GM18498 (cell line): ENCODE data around the gene NBPF26.
"Not testable (repeated sequence)": the region's sequence is repeated elsewhere in the genome, so short reads cannot be mapped to it uniquely, and the experiment has no call there.

Experiments
- ATAC-seq: cut with Tn5 transposase; IDR thresholded peaks from one replicate; pipeline ENCODE4 v1.9.1; 2021; ENCODE audit warnings: mild to moderate bottlenecking, moderate library complexity; ENCODE audit not compliant: unreplicated experiment

NBPF26 gene

DNA sequence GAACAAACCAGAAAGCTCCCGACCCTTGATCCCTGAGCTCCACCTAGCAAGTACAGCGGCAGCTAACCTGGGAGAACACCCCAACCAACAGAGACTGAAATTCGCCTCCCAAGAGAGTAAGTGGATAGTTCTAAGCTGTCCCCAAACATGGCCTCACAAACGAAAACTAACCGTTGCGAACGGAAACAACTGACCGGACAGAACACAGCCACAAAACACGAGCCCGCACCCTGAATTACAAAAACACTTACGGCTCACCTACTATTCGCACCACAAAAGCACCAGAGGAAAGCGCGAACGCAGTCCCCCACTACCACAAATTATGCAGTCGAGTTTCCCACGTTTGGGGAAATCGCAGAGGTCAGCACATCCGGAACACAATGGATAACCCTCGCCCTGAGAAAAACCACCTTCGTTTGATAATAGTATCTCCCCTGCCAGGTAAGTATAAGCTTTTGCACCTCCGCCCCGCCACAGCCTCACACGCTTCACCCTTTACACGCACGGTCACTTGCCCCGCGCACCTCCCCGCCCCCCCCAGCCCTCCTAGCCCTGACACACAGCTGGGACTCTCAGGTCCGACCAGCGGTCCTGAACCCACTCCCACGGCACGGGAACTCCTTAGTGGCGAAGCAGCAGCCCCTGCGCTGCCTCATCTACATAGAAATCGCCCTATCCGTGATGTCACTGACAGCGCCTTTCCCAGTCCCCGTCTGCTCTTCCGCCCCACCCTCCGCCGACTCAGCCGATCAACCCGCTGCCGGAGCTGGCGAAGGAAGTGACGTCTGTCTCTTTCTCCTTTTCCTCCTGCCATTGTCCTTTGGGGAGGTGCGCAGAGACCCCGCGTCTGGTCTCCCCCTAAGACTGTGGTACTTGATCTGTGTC, 127.0 kb downstream of the NBPF26 start:
- peak; percentile 86 for ATAC-seq

DNA sequence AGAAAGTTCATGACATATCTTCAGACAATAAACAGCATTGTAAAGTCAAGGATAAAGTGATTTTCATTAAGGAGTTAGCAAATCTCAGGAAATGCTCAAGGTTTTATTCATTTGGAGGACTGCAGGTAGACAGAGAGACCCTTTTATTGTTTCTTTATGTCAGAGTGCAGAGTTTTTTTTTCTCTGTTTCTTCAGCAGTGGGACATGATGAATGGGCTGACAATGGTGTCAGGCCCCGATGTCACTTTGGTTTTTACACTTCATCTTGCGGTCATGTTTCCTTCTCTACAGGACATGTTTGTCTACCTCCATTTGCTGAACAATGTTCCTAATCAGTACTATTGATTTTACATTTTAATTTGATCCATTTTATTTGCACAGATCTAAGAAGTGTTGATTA, 134.4 kb downstream of the NBPF26 start:
- ATAC-seq = not testable (repeated sequence)

DNA sequence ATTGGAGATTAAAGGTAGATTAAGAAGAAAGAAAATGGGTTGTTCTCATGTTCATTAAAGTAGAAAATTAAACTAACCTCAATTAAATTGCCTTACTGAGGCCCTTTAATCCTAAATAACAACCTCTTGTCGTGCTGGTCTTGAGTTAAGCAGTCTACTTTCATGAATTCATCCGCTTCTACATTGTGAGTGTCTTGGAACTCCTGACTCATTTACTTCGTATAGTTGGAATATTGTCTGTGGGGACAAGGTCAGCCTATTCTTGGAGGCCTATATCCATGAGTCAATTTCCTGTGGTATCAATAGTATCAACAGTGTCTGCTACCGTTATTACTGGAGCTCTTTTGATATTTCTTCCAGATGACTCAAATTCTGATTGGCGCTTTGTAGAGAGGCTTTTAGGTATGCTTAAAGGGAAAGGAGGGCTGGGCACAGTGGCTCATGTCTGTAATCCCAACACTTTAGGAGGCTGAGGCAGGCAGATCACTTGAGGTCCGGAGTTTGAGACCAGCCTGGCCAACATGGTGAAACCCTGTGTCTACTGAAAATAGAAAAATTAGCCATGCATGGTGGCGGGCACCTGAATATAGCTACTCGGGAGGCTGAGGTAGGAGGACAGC, 136.0 kb downstream of the NBPF26 start:
- ATAC-seq = not testable (repeated sequence)

DNA sequence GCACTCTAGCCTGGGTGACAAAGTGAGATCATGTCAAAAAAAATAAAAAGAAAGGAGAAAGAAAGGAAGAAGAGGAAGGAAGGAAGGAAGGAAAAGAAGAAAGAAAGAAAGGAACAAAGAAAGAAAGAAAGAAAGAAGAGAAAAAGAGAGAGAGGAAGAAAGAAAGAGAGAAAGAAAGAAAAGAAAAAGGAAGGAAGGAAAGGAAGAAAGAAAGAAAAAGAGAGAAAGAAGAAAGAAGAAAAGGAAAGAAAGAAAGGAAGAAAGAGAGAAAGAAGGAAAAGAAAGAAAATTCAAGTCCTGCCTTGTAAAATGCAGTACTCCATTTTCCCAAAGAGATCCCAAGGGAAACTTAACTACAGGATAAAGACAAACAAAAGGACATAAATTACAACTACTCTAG, 154.5 kb downstream of the NBPF26 start:
- ATAC-seq = not testable (repeated sequence)

DNA sequence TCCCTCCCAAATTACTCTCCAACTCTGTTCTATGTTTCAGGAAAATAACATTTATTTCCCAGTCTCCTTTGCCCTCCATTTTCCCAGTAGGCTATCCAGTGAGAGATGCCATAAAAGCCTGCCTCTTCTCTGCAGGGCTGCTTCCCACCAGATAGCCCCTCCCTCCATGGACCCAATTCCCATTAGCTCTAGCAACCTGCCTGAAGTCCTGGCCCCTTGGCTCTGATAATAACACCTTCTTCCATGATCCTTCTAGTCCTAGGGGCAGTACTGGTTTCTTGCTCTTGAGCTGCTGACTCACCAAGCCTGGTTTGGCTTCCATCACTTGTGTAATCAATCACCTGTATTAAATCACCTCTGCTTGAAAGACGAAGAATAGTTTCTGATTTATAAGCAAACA, 156.3 kb downstream of the NBPF26 start:
- ATAC-seq = not testable (repeated sequence)

DNA sequence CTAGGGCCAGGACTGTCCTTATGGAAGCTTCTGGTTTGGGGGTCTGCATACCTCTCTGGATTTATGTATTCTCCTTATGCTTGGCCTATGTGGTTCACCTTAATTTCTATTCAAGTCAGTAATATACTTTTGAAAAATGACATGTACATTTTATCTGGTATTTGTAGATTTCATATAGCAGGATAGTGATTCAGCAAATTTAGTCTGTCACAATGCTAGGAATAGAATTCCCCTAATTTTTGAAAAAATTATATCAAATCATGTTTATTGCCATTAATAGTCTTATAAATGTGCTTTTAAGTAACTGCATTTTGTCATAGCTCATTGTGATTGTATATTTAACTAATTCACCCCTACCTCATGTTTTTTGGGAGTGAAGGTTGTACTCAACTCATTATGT, 158.2 kb downstream of the NBPF26 start:
- not testable (repeated sequence) for ATAC-seq
